G401.6 (cell line): ENCODE measurements around the gene MAML2.

ENCODE experiments used
- FAIRE-seq: peaks from 2 replicates; lab custom pipeline; 2012; peaks lifted over from hg19 to GRCh38; lab: Jason Lieb, UNC

Gene MAML2

GRCh38 chr11:96062134-96062533 is 280.9 kb downstream of the MAML2 start:
- no peak for FAIRE-seq

- FAIRE-seq, result no peak
Observed at GRCh38 chr11:96061730-96062129, 281.3 kb downstream of the MAML2 start.

- no peak for FAIRE-seq
Observed at GRCh38 chr11:96061069-96061468, 281.9 kb downstream of the MAML2 start.

GRCh38 chr11:96057502-96057901 is 285.5 kb downstream of the MAML2 start:
- no peak for FAIRE-seq

- no peak for FAIRE-seq
Observed at GRCh38 chr11:96056576-96056975, 286.4 kb downstream of the MAML2 start.

GRCh38 chr11:96055706-96056387 is 287.1 kb downstream of the MAML2 start:
- FAIRE-seq, result no peak

GRCh38 chr11:96054870-96055705 is 287.9 kb downstream of the MAML2 start:
- FAIRE-seq, result no peak

- no peak for FAIRE-seq
Observed at GRCh38 chr11:96052921-96053651, 289.9 kb downstream of the MAML2 start.

- no peak for FAIRE-seq
Observed at GRCh38 chr11:96051820-96052219, 291.2 kb downstream of the MAML2 start.

- no peak for FAIRE-seq
Observed at GRCh38 chr11:96050435-96051182, 292.4 kb downstream of the MAML2 start.

- no peak for FAIRE-seq
Observed at GRCh38 chr11:96049426-96049825, 293.6 kb downstream of the MAML2 start.

GRCh38 chr11:96045622-96046456 is 297.2 kb downstream of the MAML2 start:
- no peak for FAIRE-seq

GRCh38 chr11:96044747-96045146 is 298.2 kb downstream of the MAML2 start:
- no peak for FAIRE-seq

GRCh38 chr11:96044311-96044710 is 298.7 kb downstream of the MAML2 start:
- no peak for FAIRE-seq

- no peak for FAIRE-seq
Observed at GRCh38 chr11:96043291-96043690, 299.7 kb downstream of the MAML2 start.

GRCh38 chr11:96038046-96038445 is 304.9 kb downstream of the MAML2 start:
- FAIRE-seq, result no peak

GRCh38 chr11:96037405-96037949 is 305.5 kb downstream of the MAML2 start:
- FAIRE-seq, result no peak

- no peak for FAIRE-seq
Observed at GRCh38 chr11:96036863-96037262, 306.1 kb downstream of the MAML2 start.

- FAIRE-seq, result no peak
Observed at GRCh38 chr11:96035740-96036078, 307.3 kb downstream of the MAML2 start.

GRCh38 chr11:96035031-96035739 is 307.8 kb downstream of the MAML2 start:
- no peak for FAIRE-seq

- FAIRE-seq, result no peak
Observed at GRCh38 chr11:96033599-96033998, 309.4 kb downstream of the MAML2 start.
